GM19438 (cell line): Measurements from ENCODE around the gene DNMT3L.
"Not testable (repeated sequence)": the region's sequence is repeated elsewhere in the genome, so short reads cannot be mapped to it uniquely, and the experiment has no call there.

Experiments
- ATAC-seq: cut with Tn5 transposase; IDR thresholded peaks from one replicate; pipeline ENCODE4 v1.9.1; 2021; ENCODE audit warnings: low read depth; ENCODE audit not compliant: unreplicated experiment

Gene DNMT3L

GRCh38 chr21:44202590-44203299 is 59.0 kb downstream of the DNMT3L start:
- not testable (repeated sequence) for ATAC-seq

- ATAC-seq: not testable (repeated sequence)
Observed at GRCh38 chr21:44199997-44200396, 61.7 kb downstream of the DNMT3L start.

DNA sequence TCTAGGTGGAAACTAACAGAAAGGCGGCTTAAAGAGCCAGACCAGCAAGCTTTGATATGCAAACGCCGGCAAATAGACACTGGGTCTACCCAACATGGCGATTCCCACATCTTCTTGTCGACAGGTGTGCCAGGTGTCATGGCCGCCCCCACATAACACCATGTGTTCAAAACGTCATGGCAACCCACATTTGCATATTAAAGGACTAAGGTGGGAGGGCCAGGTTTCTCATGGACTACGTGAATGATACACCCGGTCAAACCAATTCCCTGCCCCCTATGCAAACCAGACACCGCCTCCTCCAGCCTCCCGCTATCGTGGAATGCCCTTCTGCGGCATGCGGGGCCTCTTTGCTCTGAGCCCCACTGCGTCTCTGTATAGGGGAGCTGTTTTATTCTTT is 62.2 kb downstream of the DNMT3L start:
- no peak for ATAC-seq

GRCh38 chr21:44197156-44197516 is 64.6 kb downstream of the DNMT3L start:
- ATAC-seq: not testable (repeated sequence)
